Prostate gland (tissue), 2 donors: ENCODE data around the gene TF. TPM values are rescaled to one million over a fixed set of nuclear protein-coding genes. Genes with fewer than 3 reads are reported as not detected.
A peak's percentile ranks its signal among the peaks of the same experiment; 100 is the strongest.

Experiments
- DNase-seq: peaks from one replicate; pipeline ENCODE4 v3.0.0-alpha.2; 2019; ENCODE audit warnings: low spot score
- H3K27ac ChIP-seq, 2 donors: fragments of 200-600 bp; sonication (generic); 2 replicates each; pipeline ENCODE4 v1.5.1; 2017 to 2019
- H3K27me3 ChIP-seq: fragments of 200-600 bp; sonication (generic); replicated peaks from 2 replicates; pipeline ENCODE4 v1.5.1; 2019; ENCODE audit not compliant: insufficient read depth
- H3K36me3 ChIP-seq, 2 donors: fragments of 200-600 bp; sonication (generic); 1 replicate in 1 of 2; 2 replicates in 1 of 2; pipeline versions ENCODE4 v1.5.1 to v1.8.1; 2017 to 2019
- H3K4me1 ChIP-seq: fragments of 200-600 bp; sonication (generic); replicated peaks from 2 replicates; pipeline ENCODE4 v1.5.1; 2019
- H3K4me3 ChIP-seq, 2 donors: fragments of 200-600 bp; sonication (generic); 2 replicates each; pipeline ENCODE4 v1.5.1; 2017 to 2019
- H3K9me3 ChIP-seq: fragments of 200-600 bp; sonication (generic); 2 replicates; pipeline ENCODE4 v1.5.1; 2017
- CTCF ChIP-seq, 4 experiments: fragments of 200-600 bp in 2 of 4; fragments of 450-650 bp in 2 of 4; sonication (generic) in 2 of 4; IDR thresholded peaks; 1 replicate in 3 of 4; 2 replicates in 1 of 4; pipeline ENCODE4 v1.5.1; 2016 to 2019; ENCODE audit warnings: antibody characterized with exemption in 4 of 4, mild to moderate bottlenecking in 2 of 4, moderate library complexity in 2 of 4
- POLR2A ChIP-seq: fragments of 450-650 bp; IDR thresholded peaks from one replicate; pipeline ENCODE4 v1.6.1; 2016; ENCODE audit warnings: antibody characterized with exemption, mild to moderate bottlenecking
- POLR2AphosphoS5 ChIP-seq: sonication (generic); formaldehyde crosslinking; IDR thresholded peaks from one replicate; pipeline ENCODE4 v1.6.1; 2017; ENCODE audit warnings: antibody characterized with exemption
- WGBS: methylation state at CpG from one replicate; pipeline ENCODE4 v1.1.5; 2018; 5-methylcytosine and 5-hydroxymethylcytosine counted together
- intact Hi-C: fragments of 100-400 bp; cut with DNase I; formaldehyde crosslinking; loops from one replicate; pipeline ENCODE4 v1.14.2; 2022
- total RNA-seq, 2 donors: library from RNA; depleted of rRNA; stranded (reverse); fragments of >200 nt; gene quantifications; one replicate each; pipeline ENCODE4 v1.1.0, GENCODE V29; 2016

The TF gene
- total RNA-seq, 2 donors from 2014 or later = 15.1 to 57.9 TPM

DNA sequence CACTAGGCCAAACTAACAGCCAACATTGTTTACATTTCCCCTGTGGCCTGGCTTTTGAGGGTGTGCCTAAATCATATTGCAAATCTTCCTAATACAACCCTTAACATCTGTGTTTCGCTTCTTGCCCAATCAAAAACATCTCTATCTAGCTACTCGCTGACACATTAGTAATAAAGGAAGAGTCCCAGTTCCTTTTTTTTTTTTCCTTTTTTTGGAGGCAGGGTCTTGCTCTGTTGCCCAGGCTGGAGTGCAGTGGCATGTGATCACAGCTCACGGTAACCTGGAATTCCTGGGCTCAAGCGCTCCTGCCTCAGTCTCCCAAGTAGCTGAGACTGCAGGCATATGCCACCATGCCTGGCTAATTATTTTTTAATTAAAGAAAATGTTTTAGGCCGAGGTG, 57.3 kb downstream of the TF start:
- no peak for DNase-seq

GRCh38 chr3:133804896-133805295, 58.7 kb downstream of the TF start:
- TF ChIP-seq POLR2A = no peak
- TF ChIP-seq POLR2AphosphoS5 = no peak
- no peak for TF ChIP-seq CTCF (IDR thresholded peaks at IDR 0.05)
- intact Hi-C loops = loop anchor here (10.0 kb wide), 1 partner anchor 140 kb away; the partner anchor contains the start of gene TOPBP1
- Histone ChIP-seq H3K27ac (no peak overlapping the region), H3K36me3 (no peaks in the 10 kb centered on the region), H3K4me1 (no peaks in the 10 kb centered on the region), H3K27me3 (no peaks in the 10 kb centered on the region), H3K4me3 (peak overlapping the region in 1 of 2 donors; percentile 55), H3K9me3 (no peaks in the 10 kb centered on the region)
- DNase-seq = no peak
- 33% methylated on average over 4 of the region's 4 CpGs for WGBS

More for the DNA sequence above, 57.3 kb downstream of the TF start:
- Histone ChIP-seq H3K36me3 (no peaks in the 10 kb centered on the region), H3K9me3 (no peaks in the 10 kb centered on the region), H3K4me3 (no peak overlapping the region), H3K4me1 (no peaks in the 10 kb centered on the region), H3K27ac (no peak overlapping the region), H3K27me3 (no peaks in the 10 kb centered on the region)
- intact Hi-C loops = loop anchor here (10.0 kb wide), 1 partner anchor 139 kb away; the partner anchor contains the start of gene TOPBP1
- WGBS = 94% methylated on average over 5 of the region's 5 CpGs
- TF ChIP-seq CTCF (IDR thresholded peaks at IDR 0.05) (no peak), POLR2A (no peak), POLR2AphosphoS5 (no peak)

GRCh38 chr3:133805384-133805701, 59.1 kb downstream of the TF start:
- H3K4me1 ChIP-seq = no peaks in the 10 kb centered on the region
- no peaks in the 10 kb centered on the region for H3K36me3 ChIP-seq
- intact Hi-C loops = loop anchor here (10.0 kb wide), 1 partner anchor 141 kb away; the partner anchor contains the start of gene TOPBP1
- WGBS = 6% methylated on average over 15 of the region's 15 CpGs
- TF ChIP-seq CTCF (IDR thresholded peaks at IDR 0.05) (no peak), POLR2A (no peak), POLR2AphosphoS5 (no peak)
- H3K9me3 ChIP-seq = no peaks in the 10 kb centered on the region
- H3K4me3 ChIP-seq = peak overlapping the region; percentile 55 to 62
- no peaks in the 10 kb centered on the region for H3K27me3 ChIP-seq
- DNase-seq = no peak
- peak overlapping the region; percentile 16 to 31 for H3K27ac ChIP-seq

DNA sequence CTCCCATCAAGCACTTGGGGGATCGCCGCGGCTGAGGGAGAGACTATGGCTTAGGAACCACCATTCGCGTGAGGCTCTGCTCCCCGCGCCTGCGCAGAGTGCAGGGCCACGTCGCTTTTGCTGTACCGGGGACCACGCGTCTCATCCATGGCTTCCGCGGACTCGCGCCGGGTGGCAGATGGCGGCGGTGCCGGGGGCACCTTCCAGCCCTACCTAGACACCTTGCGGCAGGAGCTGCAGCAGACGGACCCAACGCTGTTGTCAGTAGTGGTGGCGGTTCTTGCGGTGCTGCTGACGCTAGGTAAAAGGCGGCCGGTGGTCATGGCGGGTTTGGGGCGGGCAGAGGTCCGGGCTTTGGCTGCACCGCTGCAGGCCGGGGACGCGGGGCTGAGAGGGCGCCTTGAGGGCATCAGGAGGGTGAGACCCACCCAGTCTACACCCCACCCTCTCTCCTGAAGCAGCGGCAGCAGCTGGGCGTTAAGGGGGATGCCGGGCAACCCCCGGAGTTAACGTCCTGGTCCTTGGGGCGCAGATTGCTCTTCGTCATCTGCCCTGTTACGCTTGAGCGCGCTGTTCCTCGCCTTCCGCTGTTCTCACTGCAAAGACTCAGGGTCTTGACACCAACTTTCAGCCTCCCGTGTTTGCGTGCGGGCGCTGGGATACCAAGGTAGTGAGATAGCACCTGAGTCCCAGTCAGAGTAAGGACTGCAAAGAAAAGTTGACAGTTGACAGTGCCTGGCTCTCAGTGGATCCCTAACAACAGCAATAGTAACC, 59.7 kb downstream of the TF start, which contains the start of gene SRPRB:
TSS of gene SRPRB (plus strand) at position 114 of the 774 bp plus-strand sequence. CDS start at position 148, 34 bp downstream.
- H3K27ac ChIP-seq = peak within 1 kb of the TSS; percentile 16 to 31
- no peaks in the 10 kb centered on the region for H3K4me1 ChIP-seq
- no peaks in the 10 kb centered on the region for H3K9me3 ChIP-seq
- H3K4me3 ChIP-seq = peak within 1 kb of the TSS; percentile 55 to 62
- TF ChIP-seq POLR2A (peak; percentile 59), CTCF (IDR thresholded peaks at IDR 0.05) (no peak), POLR2AphosphoS5 (peak; percentile 94)
- DNase-seq = peak; percentile 92
- intact Hi-C loops = loop anchor here (10.0 kb wide), 1 partner anchor 141 kb away; the partner anchor contains the start of gene TOPBP1
- WGBS = under 1% methylated on average over 49 of the region's 53 CpGs
- H3K36me3 ChIP-seq = no peaks in the 10 kb centered on the region
- no peaks in the 10 kb centered on the region for H3K27me3 ChIP-seq

DNA sequence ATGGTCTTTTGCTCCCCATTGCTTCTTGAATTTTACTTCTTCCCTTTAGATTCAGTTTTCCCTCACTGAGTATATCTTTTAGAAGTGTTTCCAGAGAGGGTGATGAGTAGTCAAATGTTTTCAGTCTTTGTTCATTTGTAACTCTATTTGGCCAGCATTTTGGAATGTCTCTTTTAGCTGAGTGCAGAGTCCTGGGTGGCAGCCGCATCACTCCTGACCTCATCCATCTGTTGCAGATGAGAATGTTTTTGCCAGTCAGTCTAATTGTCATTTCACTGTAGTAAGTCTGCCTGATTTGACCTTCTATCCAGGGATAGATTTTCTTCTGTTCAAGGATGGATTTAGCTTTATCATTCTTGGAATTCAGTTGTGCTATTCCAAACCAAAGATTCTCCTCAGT, 66.7 kb downstream of the TF start:
- H3K9me3 ChIP-seq = no peaks in the 10 kb centered on the region

More for the DNA sequence above, 66.7 kb downstream of the TF start:
- WGBS = 85% methylated on average over 1 of the region's 1 CpG
- Histone ChIP-seq H3K27me3 (no peaks in the 10 kb centered on the region), H3K4me1 (no peaks in the 10 kb centered on the region), H3K27ac (no peak overlapping the region), H3K4me3 (no peak overlapping the region), H3K36me3 (no peaks in the 10 kb centered on the region)
- TF ChIP-seq POLR2A (no peak), CTCF (IDR thresholded peaks at IDR 0.05) (no peak), POLR2AphosphoS5 (no peak)
- intact Hi-C loops = loop anchor here (10.0 kb wide), 1 partner anchor 672 kb away; the partner anchor contains the start of genes ANAPC13 and CEP63
- no peak for DNase-seq
